Activated naive CD8-positive, alpha-beta T cell treated with anti-CD3 and anti-CD28 coated beads, Interleukin-2, amount 50 U/mL, for 16 hours (primary cell): Measurements from ENCODE around the gene SERPINA1.
"Not testable (repeated sequence)": the region's sequence is repeated elsewhere in the genome, so short reads cannot be mapped to it uniquely, and the experiment has no call there.

ENCODE experiments used
- DNase-seq: peaks from one replicate; pipeline ENCODE4 v3.0.0-alpha.2; 2020; ENCODE audit warnings: low read depth, low spot score

SERPINA1 gene

GRCh38 chr14:94388384-94389103, at the start of gene SERPINA1:
Gene SERPINA1 (minus strand): TSS chr14:94388602. CDS start chr14:94383237, 5,365 bp downstream.
- DNase-seq = no peak

DNA sequence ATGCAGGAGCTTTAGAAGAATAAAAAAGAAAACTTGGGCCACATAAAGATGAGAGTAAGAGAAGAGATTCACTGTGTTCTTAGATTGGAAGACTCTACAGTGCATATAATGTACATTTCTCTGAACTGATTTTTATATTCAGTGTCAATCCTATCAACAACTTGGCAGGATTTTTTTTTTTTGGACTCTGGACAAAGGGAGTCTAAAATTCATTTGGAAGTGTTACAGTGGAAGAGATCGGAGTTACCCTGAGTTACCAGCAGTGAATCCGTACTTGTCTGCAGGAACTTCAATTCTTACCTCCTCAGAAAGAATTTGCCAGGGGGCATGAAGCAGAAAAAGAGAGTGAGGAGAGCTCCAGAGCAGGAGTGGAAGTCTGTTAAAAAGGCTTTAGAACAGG, 40.2 kb upstream of the SERPINA1 start:
- DNase-seq = no peak

- no peak for DNase-seq
Measured at GRCh38 chr14:94427016-94427613, 38.7 kb upstream of the SERPINA1 start.

- no peak for DNase-seq
Measured at GRCh38 chr14:94426526-94426925, 38.1 kb upstream of the SERPINA1 start.

DNA sequence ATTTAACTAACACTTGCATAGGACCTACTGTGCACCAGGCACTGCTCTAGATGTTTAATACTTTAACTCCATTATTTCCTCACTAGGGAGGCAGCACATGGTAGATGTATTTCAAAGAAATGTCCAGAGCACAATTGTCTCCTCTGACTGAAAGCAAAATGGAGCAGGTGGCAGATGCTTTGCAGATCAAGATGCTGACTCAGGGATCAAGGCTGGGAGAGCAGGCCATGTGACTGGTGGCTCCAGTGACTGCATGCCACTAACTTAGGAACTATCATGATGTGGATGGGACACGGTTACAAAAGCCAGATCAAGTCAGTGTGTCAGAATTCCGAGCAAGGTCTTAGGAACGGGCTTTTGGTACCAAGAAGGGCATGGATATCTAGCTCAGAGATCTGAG, 36.0 kb upstream of the SERPINA1 start:
- no peak for DNase-seq

DNA sequence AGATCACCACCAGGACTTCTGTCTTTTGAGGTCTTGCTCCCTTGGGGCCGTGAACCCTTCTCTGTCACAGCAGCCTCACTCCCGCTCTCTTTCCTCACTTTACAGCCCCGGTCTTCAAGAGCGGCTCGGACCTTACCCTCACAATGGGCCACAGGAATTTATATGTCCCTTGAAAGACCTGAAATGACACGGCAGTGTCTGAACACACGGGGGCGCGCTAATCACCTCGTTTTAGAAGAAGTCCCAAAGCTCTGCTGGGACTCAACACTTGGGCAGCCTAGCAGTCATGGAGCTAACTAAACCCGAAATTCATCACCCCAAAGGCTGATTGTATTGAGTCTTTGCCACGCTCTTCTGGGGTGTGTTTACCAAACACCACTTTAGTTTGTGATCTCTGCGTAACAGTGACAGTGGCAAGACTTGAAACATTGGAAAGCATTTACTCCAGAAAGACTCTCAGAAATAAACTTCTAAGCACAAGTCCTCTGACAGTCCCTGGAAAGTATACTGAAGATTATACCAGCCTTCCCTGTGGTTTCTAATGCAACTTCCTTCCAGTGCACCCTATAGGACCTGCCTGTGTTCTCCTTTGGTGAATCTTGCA, 35.2 kb upstream of the SERPINA1 start:
- no peak for DNase-seq

DNA sequence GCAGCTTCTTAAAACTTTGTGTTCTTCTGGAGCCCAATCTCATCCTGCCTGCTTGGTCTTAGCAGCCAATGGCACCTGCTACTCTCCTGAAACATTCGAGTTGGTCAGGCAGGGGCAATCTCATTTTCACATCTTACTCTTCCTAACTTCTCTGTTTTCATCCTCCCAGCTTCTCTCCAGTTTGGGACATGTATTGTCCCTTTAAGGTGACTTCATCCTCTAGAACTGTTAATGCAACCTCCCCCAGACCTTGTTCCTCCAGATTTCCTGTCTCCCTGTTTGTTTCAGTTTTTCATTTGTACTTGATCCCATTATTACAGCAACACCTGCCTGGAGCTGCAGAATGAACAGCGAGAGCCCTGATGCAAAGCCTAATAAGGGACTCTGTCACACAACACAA, 32.9 kb upstream of the SERPINA1 start:
- DNase-seq = no peak

GRCh38 chr14:94417497-94418205, 29.2 kb upstream of the SERPINA1 start:
- DNase-seq = not testable (repeated sequence)

- DNase-seq = no peak
Measured at GRCh38 chr14:94412671-94413638, 24.6 kb upstream of the SERPINA1 start.

GRCh38 chr14:94411638-94412037, 23.2 kb upstream of the SERPINA1 start:
- no peak for DNase-seq

DNA sequence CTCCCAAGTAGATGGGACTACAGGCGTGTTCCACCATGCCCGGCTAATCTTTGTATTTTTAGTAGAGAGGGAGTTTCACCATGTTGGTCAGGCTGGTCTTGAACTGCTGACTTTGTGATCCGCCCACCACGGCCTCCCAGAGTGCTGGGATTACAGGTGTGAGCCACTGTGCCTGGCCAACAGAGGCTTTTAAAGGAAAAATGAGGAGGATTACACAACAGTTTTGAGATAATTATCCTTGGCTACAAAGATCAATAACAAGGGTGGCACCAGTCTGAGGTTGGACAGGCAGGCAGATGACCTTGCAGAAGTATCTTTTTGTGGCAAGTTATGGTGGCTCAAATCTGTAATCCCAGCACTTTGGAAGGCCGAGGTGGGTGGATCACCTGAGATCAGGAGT, 21.0 kb upstream of the SERPINA1 start:
- DNase-seq = not testable (repeated sequence)

DNA sequence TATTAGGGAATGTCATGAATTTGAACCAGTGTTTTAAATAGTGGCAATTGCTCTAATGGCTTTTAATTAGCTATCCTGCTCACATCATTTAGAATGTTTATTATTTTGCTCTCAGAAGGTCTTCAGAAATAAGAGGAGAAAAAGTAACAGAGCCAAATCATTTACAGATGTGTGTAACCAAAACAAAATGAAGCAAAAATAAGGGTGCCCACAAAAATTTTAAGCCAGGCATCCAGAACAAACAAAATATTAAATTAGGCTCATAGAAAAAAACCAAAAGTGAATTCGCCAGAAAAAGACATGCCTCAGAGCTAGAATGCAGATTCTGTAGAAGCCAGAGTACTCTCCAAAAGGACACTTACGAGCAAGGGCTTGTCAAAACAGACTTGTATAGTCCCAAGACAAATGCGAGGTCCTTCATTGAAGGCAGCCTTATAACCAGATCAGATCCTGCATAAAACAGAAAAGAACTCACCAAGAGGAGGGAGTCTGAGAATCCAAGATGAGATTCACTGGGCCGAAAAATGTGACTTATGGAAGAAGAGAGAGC, 20.2 kb upstream of the SERPINA1 start:
- no peak for DNase-seq

- DNase-seq = no peak
Measured at GRCh38 chr14:94407906-94408305, 19.5 kb upstream of the SERPINA1 start.

GRCh38 chr14:94406910-94407309, 18.5 kb upstream of the SERPINA1 start:
- no peak for DNase-seq

- no peak for DNase-seq
Measured at GRCh38 chr14:94405486-94405885, 17.1 kb upstream of the SERPINA1 start.

DNA sequence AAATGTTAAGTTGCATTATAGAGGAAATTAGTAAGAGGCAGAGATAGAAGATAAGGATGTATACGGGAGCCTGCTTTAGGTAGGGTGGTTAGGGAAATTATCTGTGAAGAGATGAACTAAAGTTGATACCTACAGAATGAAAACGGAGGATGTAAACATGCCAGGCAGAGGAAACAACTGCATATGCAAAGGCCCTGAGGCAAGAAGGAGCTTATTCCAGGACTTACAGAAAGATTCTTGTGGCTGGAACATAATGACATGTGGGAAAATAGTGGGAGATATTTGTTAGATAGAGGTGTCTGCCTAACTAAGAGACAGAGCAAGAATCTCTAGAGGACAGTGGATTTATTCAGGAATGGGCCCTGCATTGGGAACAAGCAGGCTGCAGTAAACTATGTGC, 16.2 kb upstream of the SERPINA1 start:
- no peak for DNase-seq

GRCh38 chr14:94403312-94403932, 15.0 kb upstream of the SERPINA1 start:
- DNase-seq = no peak

DNA sequence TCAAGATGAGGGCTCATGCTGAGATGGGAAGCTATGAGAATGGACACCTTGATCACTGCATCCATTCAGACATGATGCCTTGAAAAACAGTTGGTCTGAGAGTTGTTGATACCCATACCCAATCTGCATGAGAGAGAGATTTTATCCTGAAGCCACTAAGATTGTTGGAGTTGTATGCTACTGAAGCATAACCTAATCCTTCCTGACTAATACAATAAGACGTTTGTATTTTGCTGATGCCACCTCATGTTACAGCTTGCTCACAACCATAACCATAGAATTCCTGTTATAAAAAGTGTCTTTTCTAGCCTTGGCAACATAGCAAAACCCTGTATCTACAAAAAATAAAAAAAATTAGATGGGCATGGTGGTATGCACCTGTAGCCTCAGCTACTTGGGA, 12.7 kb upstream of the SERPINA1 start:
- no peak for DNase-seq

DNA sequence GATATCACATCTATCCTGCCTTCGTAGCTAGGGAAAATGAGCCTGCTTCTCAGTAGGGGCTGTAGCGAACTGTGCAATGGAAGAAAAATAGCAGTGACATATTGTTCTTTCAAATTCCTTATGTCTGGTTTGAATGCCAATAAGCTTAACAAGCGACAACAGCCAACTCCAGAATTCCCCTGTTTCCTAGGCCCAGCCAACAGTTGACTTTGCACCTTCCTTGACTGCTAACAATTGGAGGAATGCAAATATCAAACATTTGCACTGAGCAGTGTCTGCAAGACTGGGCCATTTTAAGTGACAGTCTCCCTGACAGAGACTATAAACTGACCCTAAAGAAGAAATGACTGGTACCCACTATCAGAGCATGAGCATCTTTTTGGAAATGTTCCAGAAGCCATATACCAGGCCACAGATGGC, 12.0 kb upstream of the SERPINA1 start:
- DNase-seq = no peak

GRCh38 chr14:94398536-94398935, 10.1 kb upstream of the SERPINA1 start:
- no peak for DNase-seq

GRCh38 chr14:94398182-94398479, 9.7 kb upstream of the SERPINA1 start:
- DNase-seq = no peak
